COLO829 (cell line): Measurements from ENCODE around the gene HOMEZ.

Experiments used
- DNase-seq: peaks from one replicate; pipeline ENCODE4 v3.0.0; 2012; ENCODE audit warnings: low spot score

Gene HOMEZ

GRCh38 chr14:23307687-23308644, 22.0 kb upstream of the HOMEZ start:
- DNase-seq: no peak

GRCh38 chr14:23307146-23307530, 21.2 kb upstream of the HOMEZ start:
- DNase-seq: no peak

GRCh38 chr14:23306412-23307145, 20.6 kb upstream of the HOMEZ start, which contains the start of gene BCL2L2:
Gene BCL2L2 (plus strand): TSS chr14:23306833. CDS start chr14:23307768, 935 bp downstream.
- peak; percentile 65 for DNase-seq

GRCh38 chr14:23302290-23303225, 16.6 kb upstream of the HOMEZ start, which contains the start of gene PPP1R3E:
Gene PPP1R3E (minus strand): TSS chr14:23302859. CDS start chr14:23302576, 283 bp downstream.
- DNase-seq: peak; percentile 19

- no peak for DNase-seq
These were observed 16.0 kb upstream of the HOMEZ start for GRCh38 chr14:23301969-23302289.

- peak; percentile 98 for DNase-seq
These were observed 15.5 kb upstream of the HOMEZ start for GRCh38 chr14:23301288-23301968.

- peak; percentile 19 for DNase-seq
These were observed 14.8 kb upstream of the HOMEZ start for GRCh38 chr14:23300687-23301223.

GRCh38 chr14:23299986-23300686, 14.2 kb upstream of the HOMEZ start:
- DNase-seq: no peak

GRCh38 chr14:23299211-23299957, 13.5 kb upstream of the HOMEZ start:
- DNase-seq: peak; percentile 66

GRCh38 chr14:23297611-23298277, 11.8 kb upstream of the HOMEZ start:
- DNase-seq: no peak

- DNase-seq: no peak
These were observed 11.2 kb upstream of the HOMEZ start for GRCh38 chr14:23297096-23297495.

- peak; percentile 24 for DNase-seq
These were observed 10.3 kb upstream of the HOMEZ start for GRCh38 chr14:23296012-23296777.

GRCh38 chr14:23294734-23295561, 9.0 kb upstream of the HOMEZ start:
- DNase-seq: peak; percentile 33

- no peak for DNase-seq
These were observed 1.1 kb upstream of the HOMEZ start for GRCh38 chr14:23286902-23287479.

- no peak for DNase-seq
These were observed 357 bp downstream of the HOMEZ start for GRCh38 chr14:23285530-23286019.

- DNase-seq: no peak
These were observed 1.0 kb downstream of the HOMEZ start for GRCh38 chr14:23284654-23285529.
